Hair follicular keratinocyte (primary cell): ENCODE measurements around the gene KDM6B. TPM values are rescaled to one million over a fixed set of nuclear protein-coding genes. Genes with fewer than 3 reads are reported as not detected.

Experiments used
- total RNA-seq: library from RNA; depleted of rRNA; stranded (reverse); fragments of >200 nt; gene quantifications from 2 replicates; pipeline ENCODE4 v1.2.3, GENCODE V29; 2015

KDM6B gene, protein sequence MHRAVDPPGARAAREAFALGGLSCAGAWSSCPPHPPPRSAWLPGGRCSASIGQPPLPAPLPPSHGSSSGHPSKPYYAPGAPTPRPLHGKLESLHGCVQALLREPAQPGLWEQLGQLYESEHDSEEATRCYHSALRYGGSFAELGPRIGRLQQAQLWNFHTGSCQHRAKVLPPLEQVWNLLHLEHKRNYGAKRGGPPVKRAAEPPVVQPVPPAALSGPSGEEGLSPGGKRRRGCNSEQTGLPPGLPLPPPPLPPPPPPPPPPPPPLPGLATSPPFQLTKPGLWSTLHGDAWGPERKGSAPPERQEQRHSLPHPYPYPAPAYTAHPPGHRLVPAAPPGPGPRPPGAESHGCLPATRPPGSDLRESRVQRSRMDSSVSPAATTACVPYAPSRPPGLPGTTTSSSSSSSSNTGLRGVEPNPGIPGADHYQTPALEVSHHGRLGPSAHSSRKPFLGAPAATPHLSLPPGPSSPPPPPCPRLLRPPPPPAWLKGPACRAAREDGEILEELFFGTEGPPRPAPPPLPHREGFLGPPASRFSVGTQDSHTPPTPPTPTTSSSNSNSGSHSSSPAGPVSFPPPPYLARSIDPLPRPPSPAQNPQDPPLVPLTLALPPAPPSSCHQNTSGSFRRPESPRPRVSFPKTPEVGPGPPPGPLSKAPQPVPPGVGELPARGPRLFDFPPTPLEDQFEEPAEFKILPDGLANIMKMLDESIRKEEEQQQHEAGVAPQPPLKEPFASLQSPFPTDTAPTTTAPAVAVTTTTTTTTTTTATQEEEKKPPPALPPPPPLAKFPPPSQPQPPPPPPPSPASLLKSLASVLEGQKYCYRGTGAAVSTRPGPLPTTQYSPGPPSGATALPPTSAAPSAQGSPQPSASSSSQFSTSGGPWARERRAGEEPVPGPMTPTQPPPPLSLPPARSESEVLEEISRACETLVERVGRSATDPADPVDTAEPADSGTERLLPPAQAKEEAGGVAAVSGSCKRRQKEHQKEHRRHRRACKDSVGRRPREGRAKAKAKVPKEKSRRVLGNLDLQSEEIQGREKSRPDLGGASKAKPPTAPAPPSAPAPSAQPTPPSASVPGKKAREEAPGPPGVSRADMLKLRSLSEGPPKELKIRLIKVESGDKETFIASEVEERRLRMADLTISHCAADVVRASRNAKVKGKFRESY (N-terminal part only)
- total RNA-seq, result 2.1 and 3.9 TPM in 2 replicates

DNA sequence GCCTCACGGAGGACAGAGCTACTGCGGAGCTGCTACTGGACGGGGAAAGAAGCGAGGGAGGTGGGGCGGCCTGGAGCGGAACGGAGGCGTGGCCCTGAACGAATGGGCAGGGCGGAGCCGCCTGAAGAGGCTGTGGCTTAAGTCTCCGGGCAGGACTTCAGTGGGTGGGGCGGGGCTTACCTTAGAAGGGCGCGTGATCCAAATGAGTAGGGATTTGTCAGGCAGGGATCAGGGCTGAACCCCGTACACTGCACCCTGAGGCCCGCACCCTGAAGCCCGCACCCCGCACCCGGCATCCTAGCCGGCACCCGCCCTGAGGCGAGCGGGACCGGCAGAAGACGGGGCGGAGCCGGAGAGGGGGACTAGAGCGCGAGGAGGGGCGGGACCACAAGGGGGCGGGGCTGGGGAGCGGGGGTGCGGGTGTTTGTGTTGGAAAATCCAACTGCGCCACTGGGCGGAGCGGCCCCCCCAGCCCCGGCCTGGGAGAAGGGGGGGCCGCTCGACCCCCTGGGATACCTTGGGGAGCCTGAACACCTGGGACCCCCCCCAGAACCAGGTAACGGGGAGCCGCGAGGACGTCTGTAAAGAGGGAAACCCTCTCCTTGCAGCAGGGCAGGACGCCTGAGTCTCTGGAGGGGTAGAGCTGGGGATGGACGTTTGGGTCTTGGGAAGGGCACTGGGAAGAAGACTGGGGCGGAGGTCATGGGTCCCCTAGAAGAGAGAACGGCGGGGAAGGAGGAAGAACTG lies at the start of gene KDM6B:
KDM6B (plus strand) TSS at position 423 of the 747 bp plus-strand sequence. CDS start 11,338 bp downstream, outside the sequence.

DNA sequence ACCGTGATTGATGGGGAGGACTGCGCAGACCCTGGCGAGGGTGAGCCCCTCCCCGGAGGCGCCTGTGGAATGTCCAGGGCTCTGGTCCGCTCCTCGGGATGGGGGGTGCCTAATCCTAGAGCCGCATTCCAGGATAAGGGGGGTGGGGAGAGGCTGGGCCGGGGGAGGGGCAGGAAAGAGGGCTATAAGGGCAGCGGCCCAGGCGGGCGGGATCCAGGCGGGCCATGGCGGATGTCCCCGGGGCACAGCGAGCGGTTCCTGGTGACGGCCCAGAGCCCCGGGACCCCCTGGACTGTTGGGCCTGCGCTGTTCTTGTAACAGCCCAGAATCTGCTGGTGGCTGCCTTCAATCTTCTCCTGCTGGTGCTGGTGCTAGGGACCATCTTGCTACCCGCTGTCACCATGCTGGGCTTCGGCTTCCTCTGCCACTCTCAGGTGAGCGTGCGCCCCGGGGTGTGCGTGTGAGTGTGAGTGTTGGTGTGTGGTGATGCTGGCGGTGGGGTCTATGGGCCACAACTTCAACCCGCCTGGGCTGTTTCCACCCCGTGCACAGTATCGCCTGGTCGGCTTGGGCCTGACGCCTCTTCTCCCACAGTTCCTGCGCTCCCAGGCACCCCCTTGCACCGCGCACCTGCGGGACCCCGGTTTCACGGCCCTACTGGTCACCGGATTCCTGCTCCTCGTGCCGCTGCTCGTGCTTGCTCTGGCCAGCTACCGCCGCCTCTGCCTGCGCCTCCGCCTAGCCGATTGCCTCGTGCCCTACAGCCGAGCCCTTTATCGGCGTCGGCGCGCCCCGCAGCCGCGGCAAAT lies 21.0 kb downstream of the KDM6B start, which contains the start of gene TMEM88:
TMEM88 (plus strand) TSS at position 216 of the 809 bp plus-strand sequence; CDS start at position 225, 9 bp downstream.

DNA sequence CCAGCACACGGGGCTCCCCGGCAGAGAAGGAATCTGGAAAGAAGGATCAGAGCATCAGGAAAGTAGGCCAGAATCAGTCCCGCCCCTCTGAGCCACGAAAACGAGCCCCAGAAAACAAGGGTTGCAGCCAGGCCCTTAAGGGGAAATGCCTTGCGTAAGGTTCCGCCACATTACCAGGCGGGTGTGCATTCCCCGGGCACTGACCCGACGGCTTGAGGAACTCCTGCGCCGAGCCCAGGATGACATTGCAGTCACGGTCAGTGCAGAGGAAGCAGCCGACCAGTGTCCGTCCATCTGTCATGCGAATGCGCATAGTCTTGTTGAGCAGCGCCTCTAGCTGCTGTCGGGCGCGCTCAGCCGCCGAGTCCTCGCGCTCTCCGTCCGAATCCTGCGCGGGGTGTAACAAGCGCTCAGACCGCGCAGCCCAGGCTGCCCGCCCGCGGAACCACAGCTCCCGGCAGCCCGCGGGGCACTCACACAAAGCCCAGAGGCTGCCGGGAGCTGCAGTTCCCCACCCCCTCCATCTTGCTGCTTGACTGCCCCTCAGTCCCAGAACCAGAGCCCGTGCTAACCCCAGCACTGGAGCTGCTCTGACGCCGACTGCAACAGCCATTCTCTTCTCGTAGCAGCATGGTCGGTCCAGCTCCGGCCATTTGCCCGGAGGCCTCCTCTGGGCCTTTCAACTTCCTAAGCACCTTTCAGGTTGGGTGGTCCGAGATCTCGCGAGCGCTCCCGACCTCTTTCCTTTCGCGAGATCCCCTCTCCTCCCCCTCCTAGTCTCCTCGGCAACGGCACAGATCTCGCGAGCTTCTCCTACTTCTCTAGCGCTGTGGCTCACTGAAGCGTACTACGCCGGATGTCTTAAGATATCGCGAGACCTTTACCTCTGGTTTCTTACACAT lies 23.0 kb downstream of the KDM6B start, which contains the start of gene NAA38:
NAA38 (minus strand) TSS at position 749 of the 902 bp plus-strand sequence; CDS start at position 653, 96 bp downstream.

DNA sequence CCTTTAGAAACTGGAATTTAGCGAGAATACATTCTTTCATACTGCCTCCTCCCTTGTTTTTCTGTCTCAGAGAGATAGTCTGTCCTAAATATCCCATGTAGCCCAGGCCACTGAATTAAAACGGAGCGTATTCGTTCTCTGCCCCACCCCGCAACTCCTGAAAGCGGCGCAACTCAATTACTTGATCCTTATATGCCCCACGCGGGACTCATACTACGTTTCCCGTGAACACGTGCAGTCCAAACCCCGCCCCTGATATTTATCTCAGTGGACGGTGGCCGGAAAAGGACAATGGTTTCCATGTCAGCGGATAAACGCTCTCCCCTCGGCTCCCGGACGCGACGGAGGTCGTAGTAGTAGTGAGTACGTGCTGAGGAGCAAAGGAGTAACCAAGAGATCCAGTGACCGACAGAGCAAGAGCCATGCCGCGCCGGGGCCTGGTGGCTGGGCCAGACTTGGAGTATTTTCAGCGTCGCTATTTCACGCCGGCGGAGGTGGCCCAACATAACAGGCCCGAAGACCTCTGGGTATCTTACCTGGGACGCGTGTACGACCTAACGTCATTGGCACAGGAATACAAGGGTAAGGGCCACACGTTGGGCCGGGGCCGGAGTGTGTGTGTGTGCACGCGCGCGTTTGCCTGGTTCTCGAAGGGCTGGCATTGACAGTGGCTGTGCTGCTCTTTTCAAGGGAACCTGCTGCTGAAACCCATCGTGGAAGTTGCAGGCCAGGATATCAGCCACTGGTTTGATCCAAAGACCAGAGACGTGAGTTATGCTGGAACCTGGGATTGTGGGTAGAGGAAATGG lies 23.9 kb downstream of the KDM6B start, which contains the start of gene CYB5D1:
CYB5D1 (plus strand) TSS at position 291 of the 809 bp plus-strand sequence; CDS start at position 423, 132 bp downstream.

Other genes with a start within 250 kb of the KDM6B start
- 141 and 207 TPM in 2 replicates for gene SOX15, start 244.1 kb upstream of the KDM6B start, total RNA-seq
- gene FXR2, start 219.3 kb upstream of the KDM6B start, total RNA-seq, result 39.6 and 41.3 TPM in 2 replicates
- 25.8 and 43.2 TPM in 2 replicates for gene SAT2, start 206.4 kb upstream of the KDM6B start, total RNA-seq
- not detected in 2 replicates for gene SHBG, start 204.1 kb upstream of the KDM6B start, total RNA-seq
- gene ATP1B2, start 183.3 kb upstream of the KDM6B start, total RNA-seq, result not detected in 2 replicates
- 42.5 and 54.0 TPM in 2 replicates for gene TP53, start 146.7 kb upstream of the KDM6B start, total RNA-seq
- 7.9 and 17.5 TPM in 2 replicates for gene WRAP53, start 145.7 kb upstream of the KDM6B start, total RNA-seq
- gene EFNB3, start 129.0 kb upstream of the KDM6B start, total RNA-seq, result 0.65 and 3.2 TPM in 2 replicates
- 0.23 and 0.55 TPM in 2 replicates for gene DNAH2, start 116.5 kb upstream of the KDM6B start, total RNA-seq
- gene TMEM88, start 20.8 kb downstream of the KDM6B start, total RNA-seq, result 0.23 TPM in 1 of 2 replicates, not detected in the other
- gene NAA38, start 23.3 kb downstream of the KDM6B start, total RNA-seq, result 70.1 and 79.4 TPM in 2 replicates
- 5.0 and 11.6 TPM in 2 replicates for gene CYB5D1, start 23.8 kb downstream of the KDM6B start, total RNA-seq
- gene CHD3, start 54.6 kb downstream of the KDM6B start, total RNA-seq, result 52.9 and 57.0 TPM in 2 replicates
- gene RNF227, start 82.1 kb downstream of the KDM6B start, total RNA-seq, result 2.6 and 5.9 TPM in 2 replicates
- 0.38 and 1.3 TPM in 2 replicates for gene KCNAB3, start 95.6 kb downstream of the KDM6B start, total RNA-seq
- gene TRAPPC1, start 97.7 kb downstream of the KDM6B start, total RNA-seq, result 67.7 and 72.3 TPM in 2 replicates
- gene CNTROB, start 98.0 kb downstream of the KDM6B start, total RNA-seq, result 20.6 and 21.9 TPM in 2 replicates
- gene GUCY2D, start 168.4 kb downstream of the KDM6B start, total RNA-seq, result 0.04 and 0.16 TPM in 2 replicates
- 27.2 and 84.0 TPM in 2 replicates for gene ALOX15B, start 204.8 kb downstream of the KDM6B start, total RNA-seq